Thyroid gland (tissue), 4 donors: ENCODE measurements around the gene PTPRN.
"Not testable (repeated sequence)": the region's sequence is repeated elsewhere in the genome, so short reads cannot be mapped to it uniquely, and the experiment has no call there.

Experiments
- CTCF ChIP-seq, 6 experiments: fragments of 200-600 bp in 3 of 6; fragments of 450-650 bp in 3 of 6; sonication (generic) in 3 of 6; IDR thresholded peaks; one replicate each; pipeline ENCODE4 v1.5.1; 2016 to 2019; ENCODE audit warnings: antibody characterized with exemption in 6 of 6, mild to moderate bottlenecking in 2 of 6, inconsistent platforms in 1 of 6, moderate library complexity in 1 of 6
- POLR2A ChIP-seq, 2 donors: fragments of 450-650 bp; IDR thresholded peaks; one replicate each; pipeline ENCODE4 v1.6.1; 2017; ENCODE audit warnings: antibody characterized with exemption in 2 of 2, mild to moderate bottlenecking in 2 of 2, moderate library complexity in 1 of 2

GRCh38 chr2:219258942-219259341 is 50.3 kb downstream of the PTPRN start:
- not testable (repeated sequence) for TF ChIP-seq CTCF, POLR2A (IDR thresholded peaks at IDR 0.05)
